H9 (cell line): Measurements from ENCODE around the gene ESM1. TPM values are rescaled to one million over a fixed set of nuclear protein-coding genes. Genes with fewer than 3 reads are reported as not detected.

Source experiments
- DNase-seq: peaks from one replicate; pipeline ENCODE4 v3.0.0-alpha.2; 2017
- H2AFZ ChIP-seq: one replicate; pipeline ENCODE4 v1.6.1; 2013; ENCODE audit warnings: mild to moderate bottlenecking, low read length, control low read depth, moderate library complexity
- H2AK5ac ChIP-seq: 2 replicates; pipeline ENCODE4 v1.6.1; 2013; ENCODE audit warnings: low read length, control low read depth, mixed read lengths; ENCODE audit not compliant: insufficient read length
- H2BK120ac ChIP-seq: one replicate; pipeline ENCODE4 v1.6.1; 2013; ENCODE audit warnings: low read depth, mild to moderate bottlenecking, low read length, control low read depth, inconsistent platforms; ENCODE audit not compliant: poor library complexity, severe bottlenecking
- H2BK12ac ChIP-seq: 2 replicates; pipeline ENCODE4 v1.6.1; 2013; ENCODE audit warnings: low read length, control low read depth, mixed read lengths, low read depth; ENCODE audit not compliant: insufficient read length
- H2BK15ac ChIP-seq: 2 replicates; pipeline ENCODE4 v1.6.1; 2013; ENCODE audit warnings: low read depth, low read length, control low read depth
- H2BK20ac ChIP-seq: one replicate; pipeline ENCODE4 v1.6.1; 2013; ENCODE audit warnings: low read depth, mild to moderate bottlenecking, low read length, control low read depth, inconsistent platforms; ENCODE audit not compliant: poor library complexity, severe bottlenecking
- H2BK5ac ChIP-seq: 2 replicates; pipeline ENCODE4 v1.6.1; 2013; ENCODE audit warnings: low read length, control low read depth, mixed read lengths; ENCODE audit not compliant: insufficient read length
- H3K14ac ChIP-seq: 2 replicates; pipeline ENCODE4 v1.6.1; 2013; ENCODE audit warnings: low read length, control low read depth; ENCODE audit not compliant: insufficient read depth
- H3K18ac ChIP-seq: 2 replicates; pipeline ENCODE4 v1.6.1; 2013; ENCODE audit warnings: low read depth, mild to moderate bottlenecking, mixed read lengths, low read length, control low read depth; ENCODE audit not compliant: insufficient read length
- H3K23ac ChIP-seq: 2 replicates; pipeline ENCODE4 v1.6.1; 2013; ENCODE audit warnings: low read length, control low read depth, mixed read lengths, low read depth; ENCODE audit not compliant: insufficient read length
- H3K23me2 ChIP-seq: 2 replicates; pipeline ENCODE4 v1.6.1; 2013; ENCODE audit warnings: low read depth, mild to moderate bottlenecking, mixed read lengths, low read length, control low read depth; ENCODE audit not compliant: insufficient read length, poor library complexity, severe bottlenecking
- H3K27ac ChIP-seq: 2 replicates; pipeline ENCODE4 v1.5.1; 2013; ENCODE audit warnings: low read length, control low read depth, mixed read lengths, low read depth; ENCODE audit not compliant: insufficient read length
- H3K27me3 ChIP-seq: 2 replicates; pipeline ENCODE4 v1.6.1; 2013; ENCODE audit warnings: low read length, control low read depth, inconsistent platforms; ENCODE audit not compliant: insufficient read depth
- H3K4ac ChIP-seq: 2 replicates; pipeline ENCODE4 v1.6.1; 2013; ENCODE audit warnings: low read depth, mild to moderate bottlenecking, control low read depth, inconsistent platforms, low read length, moderate library complexity
- H3K4me1 ChIP-seq: 2 replicates; pipeline ENCODE4 v1.6.1; 2013; ENCODE audit warnings: low read length, control low read depth, inconsistent platforms; ENCODE audit not compliant: insufficient read depth
- H3K4me2 ChIP-seq: 2 replicates; pipeline ENCODE4 v1.6.1; 2013; ENCODE audit warnings: low read length, control low read depth, mixed read lengths; ENCODE audit not compliant: insufficient read length, insufficient read depth
- H3K56ac ChIP-seq: 2 replicates; pipeline ENCODE4 v1.6.1; 2013; ENCODE audit warnings: low read depth, mild to moderate bottlenecking, mixed read lengths, low read length, control low read depth; ENCODE audit not compliant: insufficient read length
- H3K79me1 ChIP-seq: 2 replicates; pipeline ENCODE4 v1.6.1; 2013; ENCODE audit warnings: low read depth, mild to moderate bottlenecking, moderate library complexity, low read length, control low read depth, inconsistent platforms; ENCODE audit not compliant: insufficient read depth, poor library complexity, severe bottlenecking
- H3K79me2 ChIP-seq: 2 replicates; pipeline ENCODE4 v1.6.1; 2013; ENCODE audit warnings: low read length, control low read depth, inconsistent platforms; ENCODE audit not compliant: insufficient read depth
- H3K9ac ChIP-seq: 2 replicates; pipeline ENCODE4 v1.6.1; 2013; ENCODE audit warnings: low read length, control low read depth, mixed read lengths; ENCODE audit not compliant: insufficient read length; ENCODE audit errors: extremely low read depth
- H3K9me3 ChIP-seq: one replicate; pipeline ENCODE4 v1.6.1; 2013; ENCODE audit warnings: low read depth, low read length, inconsistent platforms; ENCODE audit not compliant: control insufficient read depth
- H3T11ph ChIP-seq: one replicate; pipeline ENCODE4 v1.6.1; 2013; ENCODE audit warnings: mild to moderate bottlenecking, low read length, control low read depth, inconsistent platforms
- H4K20me1 ChIP-seq: one replicate; pipeline ENCODE4 v1.6.1; 2013; ENCODE audit not compliant: control insufficient read depth, insufficient read length, insufficient read depth
- H4K5ac ChIP-seq: 2 replicates; pipeline ENCODE4 v1.6.1; 2013; ENCODE audit warnings: low read depth, mild to moderate bottlenecking, mixed read lengths, low read length, control low read depth; ENCODE audit not compliant: insufficient read length
- H4K8ac ChIP-seq: replicated peaks from 2 replicates; pipeline ENCODE4 v1.6.1; 2013; ENCODE audit warnings: low read length, control low read depth, mixed read lengths, low read depth; ENCODE audit not compliant: insufficient read length
- H4K91ac ChIP-seq: 2 replicates; pipeline ENCODE4 v1.6.1; 2013; ENCODE audit warnings: low read depth, mild to moderate bottlenecking, moderate library complexity, mixed read lengths, low read length, control low read depth; ENCODE audit not compliant: insufficient read length
- H3K27ac Mint-ChIP-seq, 3 experiments: 2 replicates in 2 of 3; 3 replicates in 1 of 3; pipeline ENCODE4 v1.8.0; 2020 to 2021; ENCODE audit warnings: mixed read lengths in 3 of 3, mild to moderate bottlenecking in 1 of 3, moderate library complexity in 1 of 3
- H3K27me3 Mint-ChIP-seq: 2 replicates; pipeline ENCODE4 v1.8.0; 2021; ENCODE audit warnings: low read depth, mild to moderate bottlenecking, moderate library complexity, mixed read lengths
- H3K36me3 Mint-ChIP-seq, 3 experiments: 2 replicates in 2 of 3; 3 replicates in 1 of 3; pipeline ENCODE4 v1.8.0; 2020 to 2021; ENCODE audit warnings: low read depth in 3 of 3, mixed read lengths in 3 of 3; ENCODE audit not compliant: insufficient read depth in 1 of 3
- H3K4me1 Mint-ChIP-seq, 2 experiments: 2 replicates each; pipeline ENCODE4 v1.8.0; 2020; ENCODE audit warnings: mixed read lengths in 2 of 2
- H3K4me3 Mint-ChIP-seq, 2 experiments: 2 replicates in 1 of 2; 3 replicates in 1 of 2; pipeline ENCODE4 v1.8.0; 2020 to 2021; ENCODE audit warnings: mild to moderate bottlenecking in 2 of 2, mixed read lengths in 2 of 2, moderate library complexity in 1 of 2
- H3K9me3 Mint-ChIP-seq, 2 experiments: 2 replicates in 1 of 2; 3 replicates in 1 of 2; pipeline ENCODE4 v1.8.0; 2020; ENCODE audit warnings: mild to moderate bottlenecking in 2 of 2, mixed read lengths in 2 of 2, moderate library complexity in 1 of 2
- CTCF ChIP-seq: fragments of 200-600 bp; sonication (generic); conservative IDR thresholded peaks from 3 replicates; pipeline ENCODE4 v1.8.0; 2021; ENCODE audit warnings: antibody characterized with exemption, mild to moderate bottlenecking
- WGBS: extraction: QIAGEN DNeasy Blood & Tissue Kit; methylation state at CpG from one replicate; pipeline ENCODE4 v1.1.7; 2013; ENCODE audit warnings: missing lambda C conversion rate, low lambda C conversion rate, mixed read lengths; ENCODE audit not compliant: insufficient read length; ENCODE audit errors: extremely low coverage; 5-methylcytosine and 5-hydroxymethylcytosine counted together
- total RNA-seq: library from RNA; stranded (reverse); gene quantifications from 2 replicates; pipeline ENCODE4 v1.2.1, GENCODE V29; 2021

The ESM1 gene
- total RNA-seq, 1 experiment from 2014 or later = not detected

GRCh38 chr5:54975701-54976100 is 9.7 kb downstream of the ESM1 start:
- Histone ChIP-seq H2AK5ac (no peak overlapping the region), H2BK120ac (no peak overlapping the region), H4K20me1 (no peaks in the 10 kb centered on the region), H3K56ac (no peak overlapping the region), H3K23me2 (no peaks in the 10 kb centered on the region), H2BK12ac (no peak overlapping the region), H4K8ac (no peak overlapping the region), H3K79me2 (no peaks in the 10 kb centered on the region), H3K14ac (no peak overlapping the region), H3K9ac (no peak overlapping the region), H2BK20ac (no peak overlapping the region), H2BK5ac (no peak overlapping the region), H3K4me1 (no peaks in the 10 kb centered on the region), H3K4me2 (no peak overlapping the region), H4K91ac (no peak overlapping the region), H3K27me3 (no peaks in the 10 kb centered on the region), H4K5ac (no peak overlapping the region), H3K23ac (no peak overlapping the region), H2AFZ (no peak overlapping the region), H3K4ac (no peak overlapping the region), H3K18ac (no peak overlapping the region), H3K79me1 (no peaks in the 10 kb centered on the region), H3T11ph (no peak overlapping the region), H3K27ac (no peak overlapping the region), H3K9me3 (no peaks in the 10 kb centered on the region), H2BK15ac (no peak overlapping the region)
- H3K27me3 Mint-ChIP-seq = no peaks in the 10 kb centered on the region
- H3K4me3 Mint-ChIP-seq = no peak overlapping the region
- TF ChIP-seq CTCF = no peak
- no peaks in the 10 kb centered on the region for H3K36me3 Mint-ChIP-seq
- H3K9me3 Mint-ChIP-seq = no peaks in the 10 kb centered on the region
- no CpG with 5 or more reads among the region's 1 CpG for WGBS
- no peak for DNase-seq
- H3K27ac Mint-ChIP-seq = no peak overlapping the region
- no peaks in the 10 kb centered on the region for H3K4me1 Mint-ChIP-seq
